Stomach (tissue), 4 donors: ENCODE data around the gene BICDL1.

Experiments used
- EP300 ChIP-seq: sonication (generic); formaldehyde crosslinking; IDR thresholded peaks from one replicate; pipeline ENCODE4 v1.6.1; 2017; ENCODE audit warnings: antibody characterized with exemption
- POLR2AphosphoS5 ChIP-seq, 3 donors: sonication (generic); formaldehyde crosslinking; IDR thresholded peaks; one replicate each; pipeline ENCODE4 v1.6.1; 2016; ENCODE audit warnings: antibody characterized with exemption in 3 of 3
- TF ChIP-seq, protein P1 (sequence below), 7 experiments: fragments of 450-650 bp in 4 of 7; fragments of 200-600 bp in 3 of 7; sonication (generic) in 3 of 7; IDR thresholded peaks; one replicate each; pipeline ENCODE4 v1.5.1; 2016 to 2019; ENCODE audit warnings: antibody characterized with exemption in 7 of 7, control low read depth in 2 of 7, mild to moderate bottlenecking in 1 of 7

DNA sequence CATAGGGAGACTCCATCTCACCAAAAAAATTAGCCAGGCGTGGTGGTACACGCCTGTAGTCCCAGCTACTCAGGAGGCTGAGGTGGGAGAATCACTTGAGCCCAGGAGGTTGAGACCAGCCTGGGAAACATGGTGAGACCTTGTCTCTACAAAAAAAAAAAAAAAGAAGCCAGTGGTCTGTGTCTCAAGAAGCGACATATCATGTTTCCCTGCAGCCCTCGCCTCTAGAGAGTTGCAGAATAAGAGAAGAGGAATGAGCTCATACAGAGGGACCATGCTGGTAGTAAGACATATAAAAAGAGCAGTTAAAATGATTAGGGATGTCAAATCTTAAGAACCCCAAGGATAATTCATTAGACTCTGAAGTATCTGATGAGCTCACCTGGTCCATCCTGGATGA lies 39.4 kb upstream of the BICDL1 start:
- TF ChIP-seq, protein P1, sequence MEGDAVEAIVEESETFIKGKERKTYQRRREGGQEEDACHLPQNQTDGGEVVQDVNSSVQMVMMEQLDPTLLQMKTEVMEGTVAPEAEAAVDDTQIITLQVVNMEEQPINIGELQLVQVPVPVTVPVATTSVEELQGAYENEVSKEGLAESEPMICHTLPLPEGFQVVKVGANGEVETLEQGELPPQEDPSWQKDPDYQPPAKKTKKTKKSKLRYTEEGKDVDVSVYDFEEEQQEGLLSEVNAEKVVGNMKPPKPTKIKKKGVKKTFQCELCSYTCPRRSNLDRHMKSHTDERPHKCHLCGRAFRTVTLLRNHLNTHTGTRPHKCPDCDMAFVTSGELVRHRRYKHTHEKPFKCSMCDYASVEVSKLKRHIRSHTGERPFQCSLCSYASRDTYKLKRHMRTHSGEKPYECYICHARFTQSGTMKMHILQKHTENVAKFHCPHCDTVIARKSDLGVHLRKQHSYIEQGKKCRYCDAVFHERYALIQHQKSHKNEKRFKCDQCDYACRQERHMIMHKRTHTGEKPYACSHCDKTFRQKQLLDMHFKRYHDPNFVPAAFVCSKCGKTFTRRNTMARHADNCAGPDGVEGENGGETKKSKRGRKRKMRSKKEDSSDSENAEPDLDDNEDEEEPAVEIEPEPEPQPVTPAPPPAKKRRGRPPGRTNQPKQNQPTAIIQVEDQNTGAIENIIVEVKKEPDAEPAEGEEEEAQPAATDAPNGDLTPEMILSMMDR (IDR thresholded peaks at IDR 0.05) = no peak
- TF ChIP-seq POLR2AphosphoS5 (IDR thresholded peaks at IDR 0.05) (no peak), EP300 (no peak)
